ENCODE results near the gene MYH10. TPM values are rescaled to one million over a fixed set of nuclear protein-coding genes. Genes with fewer than 3 reads are reported as not detected.

The MYH10 gene
- total and polyA plus RNA-seq, 9 of the 15 experiments (the other 6 are each of a cell fraction or from before 2014, with no cell fraction given), result 16.3 to 95.3 (median 39.7) TPM

DNA sequence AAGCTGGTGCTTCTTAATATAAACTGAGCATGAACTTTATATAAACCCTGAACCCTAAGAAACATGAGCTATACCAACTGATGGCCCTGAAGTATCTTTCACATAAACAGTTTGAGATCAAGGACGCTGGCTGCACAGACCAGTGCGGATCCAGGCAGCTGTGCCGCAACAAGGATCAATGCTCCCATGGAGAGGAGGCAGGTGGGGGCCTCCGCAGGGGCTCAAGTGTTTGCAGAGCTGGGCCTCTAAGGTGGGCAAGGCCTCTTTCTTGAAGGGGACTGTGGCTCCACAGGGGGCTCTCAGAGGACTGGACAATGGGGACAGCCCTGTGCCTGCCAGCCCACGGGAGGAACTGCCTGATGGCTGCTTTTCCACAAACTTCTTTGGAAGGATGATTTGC is 148.8 kb downstream of the MYH10 start (continued):
- TF ChIP-seq FOXO4 (CRISPR knock-in tag; IDR thresholded peaks at IDR 0.05) (no peak), NBN (IDR thresholded peaks at IDR 0.05; ENCODE audit: low read depth) (no peak)
- TF ChIP-seq, protein P1, sequence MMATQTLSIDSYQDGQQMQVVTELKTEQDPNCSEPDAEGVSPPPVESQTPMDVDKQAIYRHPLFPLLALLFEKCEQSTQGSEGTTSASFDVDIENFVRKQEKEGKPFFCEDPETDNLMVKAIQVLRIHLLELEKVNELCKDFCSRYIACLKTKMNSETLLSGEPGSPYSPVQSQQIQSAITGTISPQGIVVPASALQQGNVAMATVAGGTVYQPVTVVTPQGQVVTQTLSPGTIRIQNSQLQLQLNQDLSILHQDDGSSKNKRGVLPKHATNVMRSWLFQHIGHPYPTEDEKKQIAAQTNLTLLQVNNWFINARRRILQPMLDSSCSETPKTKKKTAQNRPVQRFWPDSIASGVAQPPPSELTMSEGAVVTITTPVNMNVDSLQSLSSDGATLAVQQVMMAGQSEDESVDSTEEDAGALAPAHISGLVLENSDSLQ (IDR thresholded peaks at IDR 0.05), result no peak
- TF ChIP-seq, protein P2, sequence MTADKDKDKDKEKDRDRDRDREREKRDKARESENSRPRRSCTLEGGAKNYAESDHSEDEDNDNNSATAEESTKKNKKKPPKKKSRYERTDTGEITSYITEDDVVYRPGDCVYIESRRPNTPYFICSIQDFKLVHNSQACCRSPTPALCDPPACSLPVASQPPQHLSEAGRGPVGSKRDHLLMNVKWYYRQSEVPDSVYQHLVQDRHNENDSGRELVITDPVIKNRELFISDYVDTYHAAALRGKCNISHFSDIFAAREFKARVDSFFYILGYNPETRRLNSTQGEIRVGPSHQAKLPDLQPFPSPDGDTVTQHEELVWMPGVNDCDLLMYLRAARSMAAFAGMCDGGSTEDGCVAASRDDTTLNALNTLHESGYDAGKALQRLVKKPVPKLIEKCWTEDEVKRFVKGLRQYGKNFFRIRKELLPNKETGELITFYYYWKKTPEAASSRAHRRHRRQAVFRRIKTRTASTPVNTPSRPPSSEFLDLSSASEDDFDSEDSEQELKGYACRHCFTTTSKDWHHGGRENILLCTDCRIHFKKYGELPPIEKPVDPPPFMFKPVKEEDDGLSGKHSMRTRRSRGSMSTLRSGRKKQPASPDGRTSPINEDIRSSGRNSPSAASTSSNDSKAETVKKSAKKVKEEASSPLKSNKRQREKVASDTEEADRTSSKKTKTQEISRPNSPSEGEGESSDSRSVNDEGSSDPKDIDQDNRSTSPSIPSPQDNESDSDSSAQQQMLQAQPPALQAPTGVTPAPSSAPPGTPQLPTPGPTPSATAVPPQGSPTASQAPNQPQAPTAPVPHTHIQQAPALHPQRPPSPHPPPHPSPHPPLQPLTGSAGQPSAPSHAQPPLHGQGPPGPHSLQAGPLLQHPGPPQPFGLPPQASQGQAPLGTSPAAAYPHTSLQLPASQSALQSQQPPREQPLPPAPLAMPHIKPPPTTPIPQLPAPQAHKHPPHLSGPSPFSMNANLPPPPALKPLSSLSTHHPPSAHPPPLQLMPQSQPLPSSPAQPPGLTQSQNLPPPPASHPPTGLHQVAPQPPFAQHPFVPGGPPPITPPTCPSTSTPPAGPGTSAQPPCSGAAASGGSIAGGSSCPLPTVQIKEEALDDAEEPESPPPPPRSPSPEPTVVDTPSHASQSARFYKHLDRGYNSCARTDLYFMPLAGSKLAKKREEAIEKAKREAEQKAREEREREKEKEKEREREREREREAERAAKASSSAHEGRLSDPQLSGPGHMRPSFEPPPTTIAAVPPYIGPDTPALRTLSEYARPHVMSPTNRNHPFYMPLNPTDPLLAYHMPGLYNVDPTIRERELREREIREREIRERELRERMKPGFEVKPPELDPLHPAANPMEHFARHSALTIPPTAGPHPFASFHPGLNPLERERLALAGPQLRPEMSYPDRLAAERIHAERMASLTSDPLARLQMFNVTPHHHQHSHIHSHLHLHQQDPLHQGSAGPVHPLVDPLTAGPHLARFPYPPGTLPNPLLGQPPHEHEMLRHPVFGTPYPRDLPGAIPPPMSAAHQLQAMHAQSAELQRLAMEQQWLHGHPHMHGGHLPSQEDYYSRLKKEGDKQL (CRISPR knock-in tag; IDR thresholded peaks at IDR 0.05; ENCODE audit: borderline replicate concordance), result no peak

Data from K562 (cell line).